H9 (cell line): ENCODE data around the gene SHMT2. TPM values are rescaled to one million over a fixed set of nuclear protein-coding genes. Genes with fewer than 3 reads are reported as not detected.

Source experiments
- DNase-seq: peaks from one replicate; pipeline ENCODE4 v3.0.0-alpha.2; 2017
- H2AFZ ChIP-seq: one replicate; pipeline ENCODE4 v1.6.1; 2013; ENCODE audit warnings: mild to moderate bottlenecking, low read length, control low read depth, moderate library complexity
- H2AK5ac ChIP-seq: 2 replicates; pipeline ENCODE4 v1.6.1; 2013; ENCODE audit warnings: low read length, control low read depth, mixed read lengths; ENCODE audit not compliant: insufficient read length
- H2BK120ac ChIP-seq: one replicate; pipeline ENCODE4 v1.6.1; 2013; ENCODE audit warnings: low read depth, mild to moderate bottlenecking, low read length, control low read depth, inconsistent platforms; ENCODE audit not compliant: poor library complexity, severe bottlenecking
- H2BK12ac ChIP-seq: 2 replicates; pipeline ENCODE4 v1.6.1; 2013; ENCODE audit warnings: low read length, control low read depth, mixed read lengths, low read depth; ENCODE audit not compliant: insufficient read length
- H2BK15ac ChIP-seq: 2 replicates; pipeline ENCODE4 v1.6.1; 2013; ENCODE audit warnings: low read depth, low read length, control low read depth
- H2BK20ac ChIP-seq: one replicate; pipeline ENCODE4 v1.6.1; 2013; ENCODE audit warnings: low read depth, mild to moderate bottlenecking, low read length, control low read depth, inconsistent platforms; ENCODE audit not compliant: poor library complexity, severe bottlenecking
- H2BK5ac ChIP-seq: 2 replicates; pipeline ENCODE4 v1.6.1; 2013; ENCODE audit warnings: low read length, control low read depth, mixed read lengths; ENCODE audit not compliant: insufficient read length
- H3K14ac ChIP-seq: 2 replicates; pipeline ENCODE4 v1.6.1; 2013; ENCODE audit warnings: low read length, control low read depth; ENCODE audit not compliant: insufficient read depth
- H3K18ac ChIP-seq: 2 replicates; pipeline ENCODE4 v1.6.1; 2013; ENCODE audit warnings: low read depth, mild to moderate bottlenecking, mixed read lengths, low read length, control low read depth; ENCODE audit not compliant: insufficient read length
- H3K23ac ChIP-seq: 2 replicates; pipeline ENCODE4 v1.6.1; 2013; ENCODE audit warnings: low read length, control low read depth, mixed read lengths, low read depth; ENCODE audit not compliant: insufficient read length
- H3K23me2 ChIP-seq: 2 replicates; pipeline ENCODE4 v1.6.1; 2013; ENCODE audit warnings: low read depth, mild to moderate bottlenecking, mixed read lengths, low read length, control low read depth; ENCODE audit not compliant: insufficient read length, poor library complexity, severe bottlenecking
- H3K27ac ChIP-seq: 2 replicates; pipeline ENCODE4 v1.5.1; 2013; ENCODE audit warnings: low read length, control low read depth, mixed read lengths, low read depth; ENCODE audit not compliant: insufficient read length
- H3K27me3 ChIP-seq: 2 replicates; pipeline ENCODE4 v1.6.1; 2013; ENCODE audit warnings: low read length, control low read depth, inconsistent platforms; ENCODE audit not compliant: insufficient read depth
- H3K4ac ChIP-seq: 2 replicates; pipeline ENCODE4 v1.6.1; 2013; ENCODE audit warnings: low read depth, mild to moderate bottlenecking, control low read depth, inconsistent platforms, low read length, moderate library complexity
- H3K4me1 ChIP-seq: 2 replicates; pipeline ENCODE4 v1.6.1; 2013; ENCODE audit warnings: low read length, control low read depth, inconsistent platforms; ENCODE audit not compliant: insufficient read depth
- H3K4me2 ChIP-seq: 2 replicates; pipeline ENCODE4 v1.6.1; 2013; ENCODE audit warnings: low read length, control low read depth, mixed read lengths; ENCODE audit not compliant: insufficient read length, insufficient read depth
- H3K56ac ChIP-seq: 2 replicates; pipeline ENCODE4 v1.6.1; 2013; ENCODE audit warnings: low read depth, mild to moderate bottlenecking, mixed read lengths, low read length, control low read depth; ENCODE audit not compliant: insufficient read length
- H3K79me1 ChIP-seq: 2 replicates; pipeline ENCODE4 v1.6.1; 2013; ENCODE audit warnings: low read depth, mild to moderate bottlenecking, moderate library complexity, low read length, control low read depth, inconsistent platforms; ENCODE audit not compliant: insufficient read depth, poor library complexity, severe bottlenecking
- H3K79me2 ChIP-seq: 2 replicates; pipeline ENCODE4 v1.6.1; 2013; ENCODE audit warnings: low read length, control low read depth, inconsistent platforms; ENCODE audit not compliant: insufficient read depth
- H3K9ac ChIP-seq: 2 replicates; pipeline ENCODE4 v1.6.1; 2013; ENCODE audit warnings: low read length, control low read depth, mixed read lengths; ENCODE audit not compliant: insufficient read length; ENCODE audit errors: extremely low read depth
- H3K9me3 ChIP-seq: one replicate; pipeline ENCODE4 v1.6.1; 2013; ENCODE audit warnings: low read depth, low read length, inconsistent platforms; ENCODE audit not compliant: control insufficient read depth
- H3T11ph ChIP-seq: one replicate; pipeline ENCODE4 v1.6.1; 2013; ENCODE audit warnings: mild to moderate bottlenecking, low read length, control low read depth, inconsistent platforms
- H4K20me1 ChIP-seq: one replicate; pipeline ENCODE4 v1.6.1; 2013; ENCODE audit not compliant: control insufficient read depth, insufficient read length, insufficient read depth
- H4K5ac ChIP-seq: 2 replicates; pipeline ENCODE4 v1.6.1; 2013; ENCODE audit warnings: low read depth, mild to moderate bottlenecking, mixed read lengths, low read length, control low read depth; ENCODE audit not compliant: insufficient read length
- H4K8ac ChIP-seq: replicated peaks from 2 replicates; pipeline ENCODE4 v1.6.1; 2013; ENCODE audit warnings: low read length, control low read depth, mixed read lengths, low read depth; ENCODE audit not compliant: insufficient read length
- H4K91ac ChIP-seq: 2 replicates; pipeline ENCODE4 v1.6.1; 2013; ENCODE audit warnings: low read depth, mild to moderate bottlenecking, moderate library complexity, mixed read lengths, low read length, control low read depth; ENCODE audit not compliant: insufficient read length
- H3K27ac Mint-ChIP-seq, 3 experiments: 2 replicates in 2 of 3; 3 replicates in 1 of 3; pipeline ENCODE4 v1.8.0; 2020 to 2021; ENCODE audit warnings: mixed read lengths in 3 of 3, mild to moderate bottlenecking in 1 of 3, moderate library complexity in 1 of 3
- H3K27me3 Mint-ChIP-seq: 2 replicates; pipeline ENCODE4 v1.8.0; 2021; ENCODE audit warnings: low read depth, mild to moderate bottlenecking, moderate library complexity, mixed read lengths
- H3K36me3 Mint-ChIP-seq, 3 experiments: 2 replicates in 2 of 3; 3 replicates in 1 of 3; pipeline ENCODE4 v1.8.0; 2020 to 2021; ENCODE audit warnings: low read depth in 3 of 3, mixed read lengths in 3 of 3; ENCODE audit not compliant: insufficient read depth in 1 of 3
- H3K4me1 Mint-ChIP-seq, 2 experiments: 2 replicates each; pipeline ENCODE4 v1.8.0; 2020; ENCODE audit warnings: mixed read lengths in 2 of 2
- H3K4me3 Mint-ChIP-seq, 2 experiments: 2 replicates in 1 of 2; 3 replicates in 1 of 2; pipeline ENCODE4 v1.8.0; 2020 to 2021; ENCODE audit warnings: mild to moderate bottlenecking in 2 of 2, mixed read lengths in 2 of 2, moderate library complexity in 1 of 2
- H3K9me3 Mint-ChIP-seq, 2 experiments: 2 replicates in 1 of 2; 3 replicates in 1 of 2; pipeline ENCODE4 v1.8.0; 2020; ENCODE audit warnings: mild to moderate bottlenecking in 2 of 2, mixed read lengths in 2 of 2, moderate library complexity in 1 of 2
- CTCF ChIP-seq: fragments of 200-600 bp; sonication (generic); conservative IDR thresholded peaks from 3 replicates; pipeline ENCODE4 v1.8.0; 2021; ENCODE audit warnings: antibody characterized with exemption, mild to moderate bottlenecking
- WGBS: extraction: QIAGEN DNeasy Blood & Tissue Kit; methylation state at CpG from one replicate; pipeline ENCODE4 v1.1.7; 2013; ENCODE audit warnings: missing lambda C conversion rate, low lambda C conversion rate, mixed read lengths; ENCODE audit not compliant: insufficient read length; ENCODE audit errors: extremely low coverage; 5-methylcytosine and 5-hydroxymethylcytosine counted together
- total RNA-seq: library from RNA; stranded (reverse); gene quantifications from 2 replicates; pipeline ENCODE4 v1.2.1, GENCODE V29; 2021

Gene SHMT2
- total RNA-seq, 1 experiment from 2014 or later, result 260 TPM

- Mint-ChIP-seq H3K27me3 (no peaks in the 10 kb centered on the region; the same call in 1 of the 2 replicates), H3K4me1 (no peaks in the 10 kb centered on the region), H3K9me3 (no peaks in the 10 kb centered on the region; a peak in 1 of 5 replicates), H3K27ac (peak overlapping the region in 1 of 3 experiments; percentile 62; a peak in 1 of 7 replicates), H3K4me3 (no peak overlapping the region), H3K36me3 (peaks cover 58 to 97% (median 97%) of the 10 kb centered on the region in 3 experiments)
- no peak for DNase-seq
- H3K18ac ChIP-seq, result no peak overlapping the region
- no peak overlapping the region for H3K14ac ChIP-seq
- H3K79me2 ChIP-seq, result no peaks in the 10 kb centered on the region
- H4K20me1 ChIP-seq, result no peaks in the 10 kb centered on the region
- no peaks in the 10 kb centered on the region for H3K27me3 ChIP-seq
- no peak overlapping the region for H2BK12ac ChIP-seq
- no peaks in the 10 kb centered on the region for H3K79me1 ChIP-seq
- H3K23me2 ChIP-seq, result no peaks in the 10 kb centered on the region
- no peak overlapping the region for H4K8ac ChIP-seq
- no peak overlapping the region for H2AFZ ChIP-seq
- H3T11ph ChIP-seq, result no peak overlapping the region
- TF ChIP-seq CTCF, result no peak
- WGBS, result no CpG with 5 or more reads among the region's 19 CpGs
- H2BK5ac ChIP-seq, result no peak overlapping the region
- H3K56ac ChIP-seq, result no peak overlapping the region
- no peak overlapping the region for H3K27ac ChIP-seq
- no peak overlapping the region for H4K91ac ChIP-seq
- no peak overlapping the region for H2BK20ac ChIP-seq
- H3K9ac ChIP-seq, result no peak overlapping the region
- no peak overlapping the region for H3K4me2 ChIP-seq
- H3K4me1 ChIP-seq, result no peaks in the 10 kb centered on the region
- H2BK15ac ChIP-seq, result no peak overlapping the region
- no peak overlapping the region for H2AK5ac ChIP-seq
- H3K9me3 ChIP-seq, result no peaks in the 10 kb centered on the region
- H4K5ac ChIP-seq, result no peak overlapping the region
- H2BK120ac ChIP-seq, result no peak overlapping the region
- no peak overlapping the region for H3K23ac ChIP-seq
- no peak overlapping the region for H3K4ac ChIP-seq
Observed at GRCh38 chr12:57195186-57195585, 34.3 kb upstream of the SHMT2 start.
